Mucosa of gallbladder (tissue), 1 donor: ENCODE measurements around the gene SLC23A2. TPM values are rescaled to one million over a fixed set of nuclear protein-coding genes. Genes with fewer than 3 reads are reported as not detected.
A peak's percentile ranks its signal among the peaks of the same experiment; 100 is the strongest.
"Not testable (repeated sequence)": the region's sequence is repeated elsewhere in the genome, so short reads cannot be mapped to it uniquely, and the experiment has no call there.

Experiments
- DNase-seq: peaks from one replicate; pipeline ENCODE4 v3.0.0-alpha.2; 2020; ENCODE audit warnings: low spot score
- total RNA-seq: library from RNA; stranded (reverse); gene quantifications from one replicate; pipeline ENCODE4 v1.2.1, GENCODE V29; 2021
- donor health status: DM: no; HTN: no; CAD: no.

SLC23A2 gene
- total RNA-seq, 1 donor from 2014 or later = 15.1 TPM

- DNase-seq = no peak
Measured at GRCh38 chr20:4902788-4903187, 98.5 kb downstream of the SLC23A2 start.

- no peak for DNase-seq
Measured at GRCh38 chr20:4901031-4901818, 100.1 kb downstream of the SLC23A2 start.

GRCh38 chr20:4898282-4899244, 102.7 kb downstream of the SLC23A2 start:
- DNase-seq = peak; percentile 22

- no peak for DNase-seq
Measured at GRCh38 chr20:4897600-4897999, 103.7 kb downstream of the SLC23A2 start.

- no peak for DNase-seq
Measured at GRCh38 chr20:4896971-4897497, 104.3 kb downstream of the SLC23A2 start.

DNA sequence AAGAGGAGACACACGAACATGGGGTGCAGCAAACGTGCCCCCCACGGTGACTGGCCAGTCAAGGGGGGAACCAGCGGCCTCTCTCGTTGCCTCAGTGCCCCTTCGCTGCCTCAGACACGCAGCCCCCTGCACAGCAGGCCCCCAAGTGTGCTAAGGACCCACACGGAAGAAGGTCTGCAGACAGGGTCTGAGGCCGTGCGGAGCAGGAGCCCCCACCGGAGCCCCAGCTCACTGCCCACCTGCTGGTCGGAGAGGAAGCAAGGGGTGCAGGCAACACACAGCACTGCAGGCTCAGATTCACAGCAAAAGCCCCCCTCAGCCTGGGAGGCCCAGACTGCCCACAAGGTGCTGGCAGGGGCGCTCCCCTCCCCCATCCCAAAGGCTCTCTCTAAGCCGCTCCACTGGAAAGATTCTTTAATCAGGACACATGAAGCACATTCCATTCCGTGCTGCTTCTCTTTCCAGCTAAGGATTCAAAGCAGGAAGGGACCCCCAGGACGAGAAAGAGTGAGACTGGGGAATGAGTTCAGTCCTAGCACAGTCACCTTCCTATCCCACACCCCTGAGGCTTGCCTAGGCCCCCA, 105.1 kb downstream of the SLC23A2 start:
- DNase-seq = no peak

DNA sequence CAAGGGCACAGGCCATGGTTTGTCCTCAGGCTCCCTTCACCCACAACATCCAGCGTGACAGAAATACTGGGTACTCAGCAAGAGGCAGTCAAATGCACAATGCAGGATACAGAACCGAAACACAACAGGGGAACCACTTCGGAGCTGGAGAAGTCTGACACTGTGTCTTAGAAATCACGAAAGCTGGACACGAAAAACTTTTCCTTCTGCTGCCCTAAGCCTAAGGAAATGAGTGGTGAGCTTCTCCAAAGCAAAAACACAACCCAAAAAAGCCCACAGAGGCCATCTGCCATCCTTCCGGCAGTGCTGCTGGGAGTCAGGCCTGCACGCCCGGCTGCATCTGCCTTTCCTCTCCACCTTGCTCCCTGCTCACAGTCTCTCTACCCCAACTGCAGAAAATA, 106.3 kb downstream of the SLC23A2 start:
- no peak for DNase-seq

GRCh38 chr20:4894409-4894808, 106.9 kb downstream of the SLC23A2 start:
- no peak for DNase-seq

DNA sequence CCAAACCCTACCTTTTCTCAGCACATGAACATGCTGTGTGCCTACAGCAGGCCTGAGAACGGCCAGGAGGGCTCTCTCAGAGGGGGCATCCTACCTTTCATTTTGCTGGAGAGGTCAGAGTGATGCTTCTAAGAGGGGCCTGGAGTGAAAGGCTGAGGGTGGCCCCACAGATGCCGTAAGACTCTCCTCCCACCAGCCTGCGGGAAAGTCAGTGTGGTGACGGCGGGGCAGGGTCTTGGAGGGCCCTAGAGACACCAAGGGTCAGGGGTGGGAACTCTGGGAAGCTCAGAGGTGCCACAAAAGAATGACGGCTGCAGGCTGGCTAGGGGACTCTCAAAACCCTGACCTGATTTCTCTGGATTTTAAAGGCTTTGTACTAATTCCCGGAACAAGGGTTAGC, 107.6 kb downstream of the SLC23A2 start:
- DNase-seq = no peak

- no peak for DNase-seq
Measured at GRCh38 chr20:4891997-4892396, 109.3 kb downstream of the SLC23A2 start.

DNA sequence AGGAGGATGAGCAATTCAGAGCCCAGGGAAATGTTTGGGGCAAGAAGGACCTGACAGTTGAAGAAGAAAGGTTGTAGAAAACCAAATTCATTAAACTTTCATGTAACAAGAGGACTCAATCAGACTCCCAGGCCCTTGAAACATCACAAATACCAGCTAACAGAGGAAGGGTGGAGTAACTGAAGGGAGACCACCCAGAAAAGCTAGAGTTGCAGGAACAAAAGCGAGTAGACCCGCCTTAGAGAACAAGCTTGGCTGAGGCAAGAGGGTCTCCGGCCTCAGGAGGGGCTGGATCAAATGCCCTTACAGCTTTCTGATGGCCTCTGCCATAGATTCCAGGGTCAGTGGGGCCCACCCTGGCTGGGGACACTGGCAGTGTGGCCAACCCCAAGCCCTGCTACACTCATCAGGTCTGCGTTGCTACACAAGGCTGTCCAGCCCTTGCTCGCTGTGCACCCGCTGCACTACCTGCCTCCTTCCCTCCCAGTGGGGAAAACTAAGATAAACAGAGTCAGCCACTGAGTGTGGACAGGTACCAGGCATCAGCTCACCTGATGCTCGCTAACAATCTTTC, 110.0 kb downstream of the SLC23A2 start:
- DNase-seq = no peak

DNA sequence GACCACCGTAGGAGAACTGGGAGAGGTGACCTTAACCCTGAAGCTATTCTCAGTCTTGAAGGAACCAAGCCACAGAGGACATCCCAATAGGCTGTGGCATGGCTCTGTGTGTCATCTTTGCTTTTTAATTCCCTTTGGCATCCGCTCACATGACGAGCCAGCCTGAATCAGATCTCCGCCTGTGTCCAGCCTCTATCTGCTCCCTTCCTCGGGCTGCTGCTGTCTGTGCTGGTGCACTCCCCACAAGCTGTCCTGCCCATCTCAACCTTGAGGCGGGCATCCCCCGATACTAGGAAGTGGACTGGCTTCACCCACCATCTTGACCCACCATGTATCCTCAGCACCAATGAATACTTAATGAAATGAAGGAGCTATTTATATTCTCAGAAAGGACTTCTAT, 111.9 kb downstream of the SLC23A2 start:
- no peak for DNase-seq

DNA sequence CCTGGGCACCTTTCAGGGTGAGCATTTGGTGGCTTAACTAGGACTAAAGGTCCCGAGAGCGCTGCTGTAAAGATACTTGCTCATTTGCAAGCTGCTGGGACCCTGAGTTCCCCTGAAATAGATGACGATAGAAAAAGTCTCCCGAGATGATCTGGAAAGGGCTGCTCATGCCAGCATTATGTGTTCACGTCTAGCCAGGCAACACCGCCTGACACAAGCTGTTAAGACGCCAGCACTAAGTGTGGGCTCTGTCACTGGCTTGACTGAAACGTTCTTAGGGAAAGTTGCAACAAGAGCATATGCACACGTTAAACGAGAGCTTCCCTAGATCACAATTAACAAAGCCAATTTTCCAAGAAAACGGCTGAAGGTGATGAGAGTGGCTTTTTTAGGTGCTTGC, 113.7 kb downstream of the SLC23A2 start:
- DNase-seq = no peak

GRCh38 chr20:4886771-4887527, 114.4 kb downstream of the SLC23A2 start:
- DNase-seq = no peak

DNA sequence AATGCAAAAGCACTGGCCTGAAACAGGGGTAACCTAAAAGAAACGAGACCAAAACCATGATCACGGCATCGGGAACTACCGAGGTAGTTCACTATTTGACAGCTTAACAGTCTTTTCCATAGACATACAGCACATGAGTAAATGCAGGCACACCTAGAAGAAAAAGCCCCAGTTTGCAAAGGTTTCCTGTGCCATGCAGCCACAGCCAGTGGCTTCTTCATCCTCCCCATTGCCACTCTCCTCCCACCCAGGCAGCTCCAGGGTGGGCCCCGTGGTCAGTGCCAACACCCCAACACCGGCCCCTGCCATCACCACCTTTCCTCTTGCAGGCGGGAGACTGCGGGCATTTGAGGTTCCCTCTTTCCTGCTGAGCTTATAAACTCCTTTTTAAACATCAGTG, 115.4 kb downstream of the SLC23A2 start:
- DNase-seq = no peak

DNA sequence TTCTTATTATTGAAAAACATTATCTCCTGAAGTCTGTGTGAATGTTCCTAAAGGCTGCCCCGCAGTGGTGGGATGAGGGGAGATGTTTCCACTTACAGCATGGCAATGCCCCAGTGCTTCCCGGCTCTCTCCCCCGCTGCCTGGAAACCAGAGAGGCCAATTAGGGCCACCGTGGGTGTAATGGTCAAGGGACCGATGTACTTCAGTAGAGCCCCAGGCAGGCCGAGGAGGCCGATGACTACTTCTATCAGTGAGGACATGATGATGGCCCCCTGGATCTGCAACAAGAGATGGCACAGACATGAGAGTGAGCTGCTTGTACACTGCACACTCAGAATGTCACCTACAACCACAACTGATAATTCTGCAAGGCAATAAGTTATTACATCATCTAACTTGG, 117.8 kb downstream of the SLC23A2 start:
- no peak for DNase-seq

DNA sequence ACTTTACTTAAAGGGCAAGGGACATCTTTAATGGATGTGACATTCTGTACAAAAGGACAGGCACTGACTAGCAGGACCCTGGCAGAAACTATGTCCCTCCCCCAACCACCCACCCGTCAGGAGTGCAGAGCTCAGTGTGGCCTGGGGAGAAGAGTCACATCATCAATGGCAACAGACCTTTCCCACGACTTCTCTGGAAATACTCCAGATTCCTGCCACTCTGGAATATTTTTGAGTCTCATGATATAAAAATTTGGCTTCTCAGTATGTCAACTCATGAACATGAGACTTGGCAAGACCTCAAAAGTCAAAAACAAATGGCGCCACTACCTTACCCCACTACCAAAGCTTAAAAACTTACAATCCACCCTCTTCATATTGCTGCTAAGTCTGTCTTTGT, 118.3 kb downstream of the SLC23A2 start:
- DNase-seq = no peak

- DNase-seq = no peak
Measured at GRCh38 chr20:4881006-4881730, 120.1 kb downstream of the SLC23A2 start.

DNA sequence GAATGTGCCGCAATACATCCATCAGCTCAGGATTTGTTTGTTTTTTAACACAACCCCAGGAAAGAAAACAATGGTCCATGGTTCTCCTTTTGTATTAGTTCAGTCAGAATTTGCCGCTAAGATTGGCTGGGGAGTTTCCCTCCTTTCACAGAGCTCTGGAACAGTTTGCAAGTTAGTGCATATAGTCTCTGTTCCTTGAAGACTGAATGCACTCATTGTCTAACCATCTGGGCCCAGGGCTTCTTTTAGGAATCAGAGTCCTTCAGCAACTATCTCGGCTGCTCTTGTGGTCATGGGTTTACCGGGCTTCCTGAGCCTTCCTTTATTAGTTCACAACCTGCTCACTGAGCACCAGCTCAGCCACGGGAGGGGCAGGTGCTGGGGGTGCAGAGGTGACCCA, 121.3 kb downstream of the SLC23A2 start:
- no peak for DNase-seq

GRCh38 chr20:4878099-4878498, 123.2 kb downstream of the SLC23A2 start:
- DNase-seq = not testable (repeated sequence)
